ENCODE measurements around the gene MC2R.
"Not testable (repeated sequence)": the region's sequence is repeated elsewhere in the genome, so short reads cannot be mapped to it uniquely, and the experiment has no call there.

The MC2R gene

DNA sequence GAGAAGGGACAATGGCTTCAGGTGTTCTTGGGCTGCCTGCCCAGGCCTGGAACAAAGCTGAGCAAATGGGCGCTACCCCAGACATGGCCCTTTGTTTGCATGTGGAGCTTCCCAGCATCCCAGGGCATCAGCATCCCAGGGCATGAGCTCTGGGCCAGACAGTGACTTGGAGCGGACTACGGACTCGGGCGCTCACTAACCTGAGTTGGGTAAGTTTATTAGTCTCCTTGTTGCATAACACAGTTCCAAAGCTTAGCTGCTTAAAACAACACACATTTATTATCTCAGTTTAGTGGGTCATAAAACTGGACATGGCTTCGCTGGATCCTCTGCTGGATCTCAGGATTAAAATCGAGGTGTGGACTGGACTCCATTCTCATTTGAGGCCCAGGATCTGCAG lies 35.8 kb downstream of the MC2R start:
- H3K4me1 ChIP-seq (ENCODE audit: control insufficient read depth, insufficient read depth, low read length, poor library complexity, severe bottlenecking), result no peaks in the 10 kb centered on the region

DNA sequence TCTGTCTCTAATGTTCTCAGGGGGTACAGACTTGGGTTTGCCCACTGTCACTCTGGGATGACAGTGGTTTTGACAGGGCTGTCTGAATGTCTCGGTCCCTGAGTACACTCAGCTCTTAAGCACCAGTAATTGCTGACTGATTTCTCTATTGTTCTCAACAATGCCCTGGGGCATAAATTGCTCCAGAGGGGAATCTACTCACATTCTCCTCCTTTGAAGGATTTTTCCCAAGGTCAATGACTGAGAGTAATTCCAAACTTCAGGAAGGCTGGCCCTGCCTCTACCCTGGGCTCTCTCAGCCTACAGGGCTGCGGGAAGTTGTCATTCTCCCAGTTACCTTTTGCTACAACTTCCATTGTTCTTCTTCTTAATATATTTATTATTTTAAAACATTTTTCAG lies 36.5 kb downstream of the MC2R start:
- DNase-seq, result no peak
- Histone ChIP-seq H3K27me3 (replicated peaks; ENCODE audit: control insufficient read depth, insufficient read depth, low read length, poor library complexity, severe bottlenecking) (no peaks in the 10 kb centered on the region), H3K4me3 (ENCODE audit: insufficient read depth, low read depth, low read length, poor library complexity, severe bottlenecking) (no peak overlapping the region)

More for the DNA sequence above, 35.8 kb downstream of the MC2R start:
- no peaks in the 10 kb centered on the region for H3K36me3 ChIP-seq (ENCODE audit: control insufficient read depth, insufficient read depth, low read length)
- H3K9me3 ChIP-seq (ENCODE audit: control insufficient read depth, low read length), result no peaks in the 10 kb centered on the region
- DNase-seq, result no peak
- H3K4me3 ChIP-seq (ENCODE audit: insufficient read depth, low read depth, low read length, poor library complexity, severe bottlenecking), result no peak overlapping the region
- no peaks in the 10 kb centered on the region for H3K27me3 ChIP-seq (replicated peaks; ENCODE audit: control insufficient read depth, insufficient read depth, low read length, poor library complexity, severe bottlenecking)
- H3K27ac ChIP-seq (ENCODE audit: insufficient read depth, low read length, poor library complexity, severe bottlenecking), result no peak overlapping the region

DNA sequence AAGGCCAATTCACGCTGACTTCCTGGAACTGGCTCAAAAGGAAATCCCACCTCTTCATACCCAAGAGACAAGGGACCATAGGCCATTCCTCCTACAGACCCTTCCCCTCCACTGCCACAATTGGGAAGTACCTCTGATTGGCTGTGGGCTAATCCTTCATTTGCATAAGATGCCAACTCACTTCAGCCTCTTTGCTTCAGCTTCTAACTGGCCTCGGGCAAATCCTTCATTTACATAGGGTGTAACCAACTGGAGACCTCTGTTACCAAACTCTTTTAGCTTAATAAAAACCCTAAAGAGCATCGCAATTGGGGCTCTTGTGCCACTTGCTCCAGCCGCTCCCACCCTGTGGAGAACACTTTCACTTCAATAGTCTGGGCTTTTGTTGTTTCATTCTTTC lies 38.2 kb downstream of the MC2R start:
- Histone ChIP-seq H3K4me1 (ENCODE audit: control insufficient read depth, insufficient read depth, low read length, poor library complexity, severe bottlenecking) (no peaks in the 10 kb centered on the region), H3K27me3 (replicated peaks; ENCODE audit: control insufficient read depth, insufficient read depth, low read length, poor library complexity, severe bottlenecking) (no peaks in the 10 kb centered on the region), H3K27ac (ENCODE audit: insufficient read depth, low read length, poor library complexity, severe bottlenecking) (no peak overlapping the region), H3K36me3 (ENCODE audit: control insufficient read depth, insufficient read depth, low read length) (no peaks in the 10 kb centered on the region), H3K4me3 (ENCODE audit: insufficient read depth, low read depth, low read length, poor library complexity, severe bottlenecking) (no peak overlapping the region), H3K9me3 (ENCODE audit: control insufficient read depth, low read length) (no peaks in the 10 kb centered on the region)
- no peak for DNase-seq

More for the DNA sequence above, 36.5 kb downstream of the MC2R start:
- no peak overlapping the region for H3K27ac ChIP-seq (ENCODE audit: insufficient read depth, low read length, poor library complexity, severe bottlenecking)
- no peaks in the 10 kb centered on the region for H3K9me3 ChIP-seq (ENCODE audit: control insufficient read depth, low read length)
- H3K36me3 ChIP-seq (ENCODE audit: control insufficient read depth, insufficient read depth, low read length), result no peaks in the 10 kb centered on the region
- H3K4me1 ChIP-seq (ENCODE audit: control insufficient read depth, insufficient read depth, low read length, poor library complexity, severe bottlenecking), result no peaks in the 10 kb centered on the region

DNA sequence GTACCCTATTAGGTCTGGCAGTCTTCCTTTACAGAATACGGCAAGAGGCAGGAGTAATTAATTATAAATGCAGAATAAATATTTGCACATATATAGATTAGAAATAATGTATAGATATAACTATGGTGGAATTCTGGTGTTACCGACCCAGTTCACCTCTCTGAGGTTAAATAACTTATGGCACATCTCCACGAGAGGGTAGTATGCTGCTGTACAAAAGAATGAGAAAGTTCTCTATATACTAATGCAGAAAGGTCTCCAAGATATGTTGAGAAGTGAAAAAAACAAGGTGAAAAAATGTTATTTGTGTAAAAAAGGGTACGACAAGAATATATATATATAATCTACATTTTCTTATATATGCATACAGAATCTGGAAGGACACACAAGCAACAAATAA lies 40.8 kb downstream of the MC2R start:
- H3K36me3 ChIP-seq (ENCODE audit: control insufficient read depth, insufficient read depth, low read length), result no peaks in the 10 kb centered on the region
- no peak overlapping the region for H3K4me3 ChIP-seq (ENCODE audit: insufficient read depth, low read depth, low read length, poor library complexity, severe bottlenecking)
- no peaks in the 10 kb centered on the region for H3K4me1 ChIP-seq (ENCODE audit: control insufficient read depth, insufficient read depth, low read length, poor library complexity, severe bottlenecking)
- H3K27me3 ChIP-seq (replicated peaks; ENCODE audit: control insufficient read depth, insufficient read depth, low read length, poor library complexity, severe bottlenecking), result no peaks in the 10 kb centered on the region
- H3K9me3 ChIP-seq (ENCODE audit: control insufficient read depth, low read length), result no peaks in the 10 kb centered on the region
- no peak overlapping the region for H3K27ac ChIP-seq (ENCODE audit: insufficient read depth, low read length, poor library complexity, severe bottlenecking)
- no peak for DNase-seq

DNA sequence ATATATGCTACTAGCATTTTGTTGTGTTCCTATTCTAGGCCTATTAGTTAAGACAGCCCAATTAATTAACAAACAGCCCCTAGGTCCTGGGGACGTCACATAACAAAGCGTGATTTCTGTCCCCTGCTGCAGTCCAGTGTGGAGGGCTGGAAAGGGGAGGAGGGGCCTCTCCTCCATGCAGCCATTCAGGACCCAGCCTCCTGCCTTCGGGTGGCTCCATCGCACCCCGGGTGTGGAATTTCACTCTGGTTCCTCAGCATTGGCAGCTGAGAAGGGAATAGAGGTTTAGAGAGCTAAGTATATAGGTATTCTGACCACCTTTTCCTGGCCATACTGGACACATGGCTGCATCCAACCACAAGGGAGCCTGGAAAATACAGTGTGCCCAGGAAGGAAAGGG lies 42.4 kb downstream of the MC2R start:
- Histone ChIP-seq H3K27me3 (replicated peaks; ENCODE audit: control insufficient read depth, insufficient read depth, low read length, poor library complexity, severe bottlenecking) (no peaks in the 10 kb centered on the region), H3K36me3 (ENCODE audit: control insufficient read depth, insufficient read depth, low read length) (no peaks in the 10 kb centered on the region)

DNA sequence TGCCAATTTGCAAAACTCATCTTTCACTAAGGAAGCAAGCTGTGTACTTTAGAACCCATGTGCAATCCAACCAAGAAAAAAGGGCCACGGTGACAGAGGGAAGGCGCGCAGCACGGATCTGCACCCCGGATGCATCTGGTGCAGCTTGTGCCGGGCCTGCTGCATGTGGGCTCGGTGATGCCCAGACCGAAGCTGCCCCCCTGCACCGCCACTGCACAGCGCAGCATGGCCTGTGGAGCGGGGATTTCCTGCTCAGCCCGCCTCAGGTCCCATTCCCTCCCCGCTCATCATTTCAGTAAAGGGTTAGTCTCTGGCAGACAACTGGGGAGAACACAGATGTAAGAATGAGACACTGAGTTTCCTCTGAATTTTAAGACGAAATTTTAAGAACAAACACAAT lies 43.0 kb downstream of the MC2R start:
- H3K9me3 ChIP-seq (ENCODE audit: control insufficient read depth, low read length), result no peaks in the 10 kb centered on the region

More for the DNA sequence above, 42.4 kb downstream of the MC2R start:
- Histone ChIP-seq H3K4me3 (ENCODE audit: insufficient read depth, low read depth, low read length, poor library complexity, severe bottlenecking) (no peak overlapping the region), H3K4me1 (ENCODE audit: control insufficient read depth, insufficient read depth, low read length, poor library complexity, severe bottlenecking) (no peaks in the 10 kb centered on the region), H3K9me3 (ENCODE audit: control insufficient read depth, low read length) (no peaks in the 10 kb centered on the region), H3K27ac (ENCODE audit: insufficient read depth, low read length, poor library complexity, severe bottlenecking) (no peak overlapping the region)
- no peak for DNase-seq

DNA sequence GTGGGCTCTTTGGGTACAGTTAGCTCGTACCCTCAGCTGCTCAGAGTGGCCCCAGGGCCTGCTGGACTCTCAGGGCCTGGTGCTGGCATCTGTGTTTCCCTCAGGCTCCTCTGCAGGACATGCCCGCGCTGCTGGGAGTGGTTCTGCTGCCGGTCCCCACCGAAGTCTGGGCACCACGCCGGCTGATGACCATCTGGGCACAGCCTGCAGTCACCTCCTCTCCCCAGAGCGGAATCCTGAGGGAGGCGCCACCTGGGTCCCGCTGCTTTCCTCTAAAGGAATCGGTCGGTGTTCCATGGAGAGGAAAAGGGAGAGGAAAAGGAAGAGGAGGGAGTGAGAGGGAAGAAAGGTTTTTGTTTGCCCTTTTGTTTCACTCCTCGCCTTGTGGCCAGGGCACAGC lies 43.6 kb downstream of the MC2R start:
- Histone ChIP-seq H3K4me1 (ENCODE audit: control insufficient read depth, insufficient read depth, low read length, poor library complexity, severe bottlenecking) (no peaks in the 10 kb centered on the region), H3K9me3 (ENCODE audit: control insufficient read depth, low read length) (no peaks in the 10 kb centered on the region), H3K27me3 (replicated peaks; ENCODE audit: control insufficient read depth, insufficient read depth, low read length, poor library complexity, severe bottlenecking) (no peaks in the 10 kb centered on the region), H3K27ac (ENCODE audit: insufficient read depth, low read length, poor library complexity, severe bottlenecking) (no peak overlapping the region), H3K36me3 (ENCODE audit: control insufficient read depth, insufficient read depth, low read length) (no peaks in the 10 kb centered on the region), H3K4me3 (ENCODE audit: insufficient read depth, low read depth, low read length, poor library complexity, severe bottlenecking) (no peak overlapping the region)
- DNase-seq, result no peak

More for the DNA sequence above, 43.0 kb downstream of the MC2R start:
- DNase-seq, result no peak
- Histone ChIP-seq H3K4me3 (ENCODE audit: insufficient read depth, low read depth, low read length, poor library complexity, severe bottlenecking) (no peak overlapping the region), H3K4me1 (ENCODE audit: control insufficient read depth, insufficient read depth, low read length, poor library complexity, severe bottlenecking) (no peaks in the 10 kb centered on the region), H3K36me3 (ENCODE audit: control insufficient read depth, insufficient read depth, low read length) (no peaks in the 10 kb centered on the region), H3K27ac (ENCODE audit: insufficient read depth, low read length, poor library complexity, severe bottlenecking) (no peak overlapping the region), H3K27me3 (replicated peaks; ENCODE audit: control insufficient read depth, insufficient read depth, low read length, poor library complexity, severe bottlenecking) (no peaks in the 10 kb centered on the region)

DNA sequence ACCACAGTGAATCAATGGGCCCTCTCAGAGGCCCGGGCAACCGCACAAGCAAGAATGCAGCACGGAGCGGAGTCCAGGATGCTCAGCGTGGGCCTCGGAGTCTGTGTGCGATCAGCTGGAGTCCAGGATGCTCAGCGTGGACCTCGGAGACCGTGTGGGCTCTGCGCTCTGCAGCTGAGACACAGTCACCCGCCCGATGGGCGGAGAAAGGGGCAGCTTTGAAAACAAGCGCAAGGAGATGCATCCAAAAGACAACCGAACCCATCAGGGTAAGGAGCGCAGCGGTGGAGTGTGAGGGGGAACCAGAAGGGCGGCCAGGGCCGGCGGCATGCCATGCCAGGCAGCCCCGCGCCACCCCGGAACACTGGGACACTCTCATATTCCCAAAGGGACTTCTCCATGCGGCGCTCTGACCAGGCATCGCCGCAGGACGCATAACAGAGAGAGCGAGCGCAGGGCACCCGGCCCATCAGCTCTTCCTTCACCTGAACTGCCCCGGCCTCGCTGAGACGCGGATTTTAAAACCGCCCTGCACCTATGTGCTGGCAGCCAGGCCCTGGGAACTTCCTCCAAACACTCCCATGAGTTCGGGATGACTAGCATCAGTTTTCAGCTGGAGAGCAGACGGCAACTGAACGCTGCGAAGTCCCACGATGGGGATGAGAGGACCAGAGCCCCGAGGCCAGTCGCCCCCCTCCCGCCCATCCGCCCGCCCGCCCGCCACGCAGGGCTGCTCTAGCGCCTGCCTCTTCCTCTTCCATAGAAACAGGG lies 46.6 kb downstream of the MC2R start:
- Histone ChIP-seq H3K4me1 (ENCODE audit: control insufficient read depth, insufficient read depth, low read length, poor library complexity, severe bottlenecking) (no peaks in the 10 kb centered on the region), H3K36me3 (ENCODE audit: control insufficient read depth, insufficient read depth, low read length) (no peaks in the 10 kb centered on the region), H3K27ac (ENCODE audit: insufficient read depth, low read length, poor library complexity, severe bottlenecking) (no peak overlapping the region), H3K27me3 (replicated peaks; ENCODE audit: control insufficient read depth, insufficient read depth, low read length, poor library complexity, severe bottlenecking) (no peaks in the 10 kb centered on the region), H3K9me3 (ENCODE audit: control insufficient read depth, low read length) (no peaks in the 10 kb centered on the region), H3K4me3 (ENCODE audit: insufficient read depth, low read depth, low read length, poor library complexity, severe bottlenecking) (no peak overlapping the region)
- DNase-seq, result no peak

DNA sequence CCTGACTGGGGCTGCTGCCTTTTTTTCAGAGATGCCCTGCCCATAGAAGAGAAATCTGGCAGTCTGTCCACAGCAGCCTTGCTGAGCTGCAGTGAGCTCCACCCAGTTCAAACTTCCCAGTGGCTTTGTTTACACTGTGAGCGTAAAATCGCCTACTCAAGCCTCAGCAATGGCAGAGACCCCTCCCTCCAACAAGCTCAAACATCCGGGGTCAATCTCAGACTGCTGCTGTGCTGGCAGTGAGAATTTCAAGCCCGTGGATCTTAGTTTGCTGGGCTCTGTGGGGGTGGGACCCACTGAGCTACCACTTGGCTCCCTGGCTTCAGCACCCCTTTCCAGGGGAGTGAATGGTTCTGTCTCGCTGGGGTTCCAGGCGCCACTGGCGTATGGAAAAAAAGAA lies 52.4 kb downstream of the MC2R start:
- H3K27me3 ChIP-seq (replicated peaks; ENCODE audit: control insufficient read depth, insufficient read depth, low read length, poor library complexity, severe bottlenecking); DNase-seq; H3K4me1 ChIP-seq (ENCODE audit: control insufficient read depth, insufficient read depth, low read length, poor library complexity, severe bottlenecking): not testable (repeated sequence)

DNA sequence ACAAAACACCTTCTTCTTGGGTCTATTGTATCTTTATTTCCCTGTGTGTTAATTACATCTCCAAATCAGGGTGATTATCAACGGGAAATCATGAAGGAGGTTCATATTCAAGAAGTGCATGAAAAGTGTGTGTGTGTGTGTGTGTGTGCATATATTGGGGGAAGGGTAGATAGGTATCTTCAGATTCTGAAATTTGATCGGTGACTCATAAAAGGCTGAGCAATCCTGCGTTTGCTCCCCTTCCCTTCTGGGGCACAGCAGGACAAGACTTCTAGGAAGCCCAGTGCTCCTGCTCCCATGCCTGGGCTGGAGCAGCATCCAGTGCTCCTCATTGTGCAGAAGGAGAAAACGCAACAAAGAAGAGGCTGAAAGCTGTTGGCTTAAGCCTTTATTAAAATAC lies 65.5 kb downstream of the MC2R start:
- Histone ChIP-seq H3K27ac (ENCODE audit: insufficient read depth, low read length, poor library complexity, severe bottlenecking) (no peak overlapping the region), H3K4me3 (ENCODE audit: insufficient read depth, low read depth, low read length, poor library complexity, severe bottlenecking) (no peak overlapping the region), H3K27me3 (replicated peaks; ENCODE audit: control insufficient read depth, insufficient read depth, low read length, poor library complexity, severe bottlenecking) (no peaks in the 10 kb centered on the region), H3K9me3 (ENCODE audit: control insufficient read depth, low read length) (no peaks in the 10 kb centered on the region), H3K36me3 (ENCODE audit: control insufficient read depth, insufficient read depth, low read length) (no peaks in the 10 kb centered on the region), H3K4me1 (ENCODE audit: control insufficient read depth, insufficient read depth, low read length, poor library complexity, severe bottlenecking) (no peaks in the 10 kb centered on the region)
- no peak for DNase-seq

More for the DNA sequence above, 52.4 kb downstream of the MC2R start:
- not testable (repeated sequence) for H3K27ac ChIP-seq (ENCODE audit: insufficient read depth, low read length, poor library complexity, severe bottlenecking); H3K4me3 ChIP-seq (ENCODE audit: insufficient read depth, low read depth, low read length, poor library complexity, severe bottlenecking); H3K9me3 ChIP-seq (ENCODE audit: control insufficient read depth, low read length); H3K36me3 ChIP-seq (ENCODE audit: control insufficient read depth, insufficient read depth, low read length)

All from effector memory CD4-positive, alpha-beta T cell (primary cell).